NB4 (cell line): ENCODE results near the gene RILP.

ENCODE experiments used
- CTCF ChIP-seq: IDR thresholded peaks from one replicate; pipeline ENCODE4 v1.5.1; 2012; ENCODE audit warnings: low read depth, low read length
- MAX ChIP-seq: IDR thresholded peaks from 2 replicates; pipeline ENCODE4 v1.6.1; 2011; ENCODE audit warnings: low read depth, low read length
- MYC ChIP-seq: IDR thresholded peaks from 2 replicates; pipeline ENCODE4 v1.6.1; 2011; ENCODE audit warnings: low read depth, low read length

GRCh38 chr17:1648963-1649843 lies 463 bp downstream of the RILP start:
- TF ChIP-seq CTCF (peak; percentile 62), MYC (peak; percentile 61; the same call in 1 of the 2 replicates), MAX (no peak)
